IMR-90 (cell line): ENCODE data around the gene JAK1. TPM values are rescaled to one million over a fixed set of nuclear protein-coding genes. Genes with fewer than 3 reads are reported as not detected.

ENCODE experiments used
- ATAC-seq: fragments of 200-7000 bp; cut with Tn5 transposase; 2 replicates; pipeline ENCODE4 v1.9.1; 2020; ENCODE audit warnings: low read depth, mild to moderate bottlenecking, moderate library complexity
- BruUV-seq: library from RNA; stranded (reverse); fragments of 400-500 nt; replicated peaks from 2 replicates; lab custom pipeline; 2021; lab: Mats Ljungman, UMichigan
- CTCF ChIA-PET: fragments of 300-600 bp; formaldehyde crosslinking; extraction: SDS; loops from one replicate; lab custom pipeline; 2021; ENCODE audit warnings: antibody characterized with exemption; lab: Yijun Ruan, JAX
- POLR2A ChIA-PET: fragments of 300-600 bp; sonication (Branson Sonifier 250); formaldehyde crosslinking; loops from one replicate; lab custom pipeline; 2022; ENCODE audit warnings: antibody characterized with exemption; ENCODE audit not compliant: unreplicated experiment; lab: Charles Lee
- DNase-seq: peaks from one replicate; pipeline ENCODE4 v3.0.0; 2013
- H2AFZ ChIP-seq: replicated peaks from 2 replicates; pipeline ENCODE3; 2013; ENCODE audit warnings: low read length, mild to moderate bottlenecking; ENCODE audit not compliant: poor library complexity
- H2AK5ac ChIP-seq: 2 replicates; pipeline ENCODE4 v1.6.1; 2013; ENCODE audit warnings: low read depth, low read length, inconsistent platforms
- H2AK9ac ChIP-seq: replicated peaks from 2 replicates; pipeline ENCODE3; 2013; ENCODE audit warnings: mild to moderate bottlenecking, low read depth, low read length, moderate library complexity; ENCODE audit not compliant: poor library complexity
- H2BK120ac ChIP-seq: 2 replicates; pipeline ENCODE4 v1.6.1; 2013; ENCODE audit warnings: low read depth, low read length, inconsistent platforms
- H2BK15ac ChIP-seq: 3 replicates; pipeline ENCODE4 v1.6.1; 2013; ENCODE audit warnings: low read depth, low read length, inconsistent platforms
- H2BK20ac ChIP-seq: 2 replicates; pipeline ENCODE4 v1.6.1; 2013; ENCODE audit warnings: low read depth, mild to moderate bottlenecking, inconsistent platforms, low read length, moderate library complexity
- H2BK5ac ChIP-seq: 2 replicates; pipeline ENCODE4 v1.6.1; 2013; ENCODE audit warnings: mild to moderate bottlenecking, low read depth, low read length, inconsistent platforms; ENCODE audit not compliant: poor library complexity, severe bottlenecking
- H3K14ac ChIP-seq: replicated peaks from 2 replicates; pipeline ENCODE4 v1.6.1; 2013; ENCODE audit warnings: low read depth, low read length, inconsistent platforms
- H3K18ac ChIP-seq: 2 replicates; pipeline ENCODE4 v1.6.1; 2013; ENCODE audit warnings: low read depth, low read length, control low read depth
- H3K23ac ChIP-seq: 2 replicates; pipeline ENCODE4 v1.6.1; 2013; ENCODE audit warnings: low read depth, low read length, inconsistent platforms
- H3K27ac ChIP-seq: 2 replicates; pipeline ENCODE4 v1.5.1; 2013; ENCODE audit warnings: mild to moderate bottlenecking, control low read depth, low read length; ENCODE audit not compliant: insufficient read depth
- H3K27me3 ChIP-seq: 2 replicates; pipeline ENCODE4 v1.6.1; 2013; ENCODE audit warnings: low read length; ENCODE audit not compliant: control insufficient read depth, insufficient read depth
- H3K36me3 ChIP-seq: 2 replicates; pipeline ENCODE4 v1.6.1; 2013; ENCODE audit warnings: low read length, mixed read lengths; ENCODE audit not compliant: control insufficient read depth, insufficient read depth
- H3K4ac ChIP-seq: 2 replicates; pipeline ENCODE4 v1.6.1; 2013; ENCODE audit warnings: low read depth, low read length, inconsistent platforms
- H3K4me1 ChIP-seq: 2 replicates; pipeline ENCODE4 v1.6.1; 2013; ENCODE audit warnings: low read length, mixed read lengths; ENCODE audit not compliant: control insufficient read depth, insufficient read depth
- H3K4me2 ChIP-seq: 2 replicates; pipeline ENCODE4 v1.6.1; 2013; ENCODE audit warnings: low read depth, mild to moderate bottlenecking, control low read depth, low read length, moderate library complexity
- H3K4me3 ChIP-seq: 2 replicates; pipeline ENCODE4 v1.5.1; 2013; ENCODE audit warnings: low read depth, mild to moderate bottlenecking, control low read depth, low read length, moderate library complexity; ENCODE audit not compliant: insufficient read depth
- H3K56ac ChIP-seq: 2 replicates; pipeline ENCODE4 v1.6.1; 2013; ENCODE audit warnings: low read length, inconsistent platforms; ENCODE audit not compliant: insufficient read depth; ENCODE audit errors: extremely low read depth
- H3K79me1 ChIP-seq, 2 experiments: 2 replicates each; pipeline ENCODE4 v1.6.1; 2013; ENCODE audit warnings: low read length in 2 of 2, inconsistent platforms in 1 of 2, low read depth in 1 of 2
- H3K9ac ChIP-seq: 2 replicates; pipeline ENCODE4 v1.6.1; 2013; ENCODE audit warnings: low read depth, low read length, control low read depth
- H3K9me1 ChIP-seq: 2 replicates; pipeline ENCODE4 v1.6.1; 2013; ENCODE audit warnings: low read length, inconsistent platforms; ENCODE audit not compliant: insufficient read depth
- H3K9me3 ChIP-seq: 2 replicates; pipeline ENCODE4 v1.6.1; 2013; ENCODE audit warnings: low read length; ENCODE audit not compliant: control insufficient read depth, insufficient read depth
- H4K20me1 ChIP-seq: 2 replicates; pipeline ENCODE4 v1.6.1; 2013; ENCODE audit warnings: low read length, inconsistent platforms; ENCODE audit not compliant: insufficient read depth
- H4K5ac ChIP-seq: 2 replicates; pipeline ENCODE4 v1.6.1; 2013; ENCODE audit warnings: mild to moderate bottlenecking, low read depth, low read length, control low read depth
- H4K8ac ChIP-seq, 2 experiments: 2 replicates each; pipeline ENCODE4 v1.6.1; 2013; ENCODE audit warnings: low read depth in 2 of 2, low read length in 2 of 2, control low read depth in 1 of 2, inconsistent platforms in 1 of 2
- H4K91ac ChIP-seq: 2 replicates; pipeline ENCODE4 v1.6.1; 2013; ENCODE audit warnings: low read depth, low read length, inconsistent platforms; ENCODE audit not compliant: insufficient read depth
- CEBPB ChIP-seq: IDR thresholded peaks from 2 replicates; pipeline ENCODE4 v1.6.1; 2012; ENCODE audit warnings: low read depth, low read length, improper control_type of control experiment
- CTCF ChIP-seq: conservative IDR thresholded peaks from 2 replicates; pipeline ENCODE4 v1.5.1; 2012; ENCODE audit warnings: mild to moderate bottlenecking, low read depth, low read length, improper control_type of control experiment
- ELK1 ChIP-seq: fragments of 150-350 bp; IDR thresholded peaks from 2 replicates; pipeline ENCODE4 v1.6.1; 2016; ENCODE audit warnings: low read depth, mild to moderate bottlenecking, low read length, moderate library complexity, borderline replicate concordance
- MAFK ChIP-seq: IDR thresholded peaks from 2 replicates; pipeline ENCODE4 v1.6.1; 2012; ENCODE audit warnings: low read depth, low read length, improper control_type of control experiment
- MXI1 ChIP-seq: IDR thresholded peaks from 2 replicates; pipeline ENCODE4 v1.6.1; 2012; ENCODE audit warnings: low read depth, mild to moderate bottlenecking, low read length, moderate library complexity, borderline replicate concordance
- POLR2A ChIP-seq: IDR thresholded peaks from 2 replicates; pipeline ENCODE4 v1.6.1; 2012; ENCODE audit warnings: mild to moderate bottlenecking, low read depth, low read length
- USF2 ChIP-seq: fragments of 150-350 bp; IDR thresholded peaks from 2 replicates; pipeline ENCODE4 v1.6.1; 2017; ENCODE audit warnings: mild to moderate bottlenecking, antibody characterized with exemption, low read length, low read depth
- dilution Hi-C: fragments of 300-500 bp; cut with HindIII; formaldehyde crosslinking; loops from one replicate; pipeline ENCODE4 v1.14.3; 2018; ENCODE audit warnings: low sequenced_read_pairs; ENCODE audit not compliant: unreplicated experiment
- in situ Hi-C: fragments of 300-500 bp; cut with MboI; formaldehyde crosslinking; loops from 3 replicates; pipeline ENCODE4 v1.14.3; 2019; ENCODE audit warnings: low sequenced_read_pairs, inconsistent platforms, mixed read lengths
- intact Hi-C: fragments of 100-400 bp; cut with micrococcal nuclease; formaldehyde crosslinking; loops from 2 replicates; pipeline ENCODE4 v1.10.0; 2022
- polyA plus RNA-seq, 3 experiments: library from polyadenylated mRNA; depleted of rRNA; stranded (reverse); fragments of >200 nt; gene quantifications; 2 replicates each; pipeline ENCODE4 v1.2.3, GENCODE V29; 2012; ENCODE audit warnings: low replicate concordance in 1 of 3
- total RNA-seq: library from RNA; depleted of rRNA; stranded (reverse); fragments of >200 nt; gene quantifications from 2 replicates; pipeline ENCODE4 v1.2.3, GENCODE V29; 2012

The JAK1 gene
- total and polyA plus RNA-seq, 2 of the 4 experiments (the other 2 are of a cell fraction) = 76.9 to 103 TPM

- no peak for DNase-seq
- Histone ChIP-seq H2BK120ac (peak overlapping the region; percentile 86), H3K4me1 (peaks cover 19% of the 10 kb centered on the region), H2AFZ (peak overlapping the region; percentile 54), H2BK20ac (peak overlapping the region; percentile 86; the same call in 1 of the 2 replicates), H3K56ac (peak overlapping the region; percentile 66; the same call in 1 of the 2 replicates), H3K14ac (peak overlapping the region; percentile 91), H2BK5ac (peak overlapping the region; percentile 71), H3K4me3 (no peak overlapping the region), H3K27me3 (no peaks in the 10 kb centered on the region), H3K79me1 (peaks cover 22 to 72% of the 10 kb centered on the region in 2 experiments), H3K9me3 (no peaks in the 10 kb centered on the region), H3K4ac (peak overlapping the region; percentile 92), H3K9me1 (peaks cover 13% of the 10 kb centered on the region), H3K36me3 (no peaks in the 10 kb centered on the region), H4K8ac (peak overlapping the region; percentile 42 to 72; a peak in 2 of 4 replicates), H3K23ac (peak overlapping the region; percentile 83), H3K18ac (no peak overlapping the region), H4K20me1 (peaks cover 54% of the 10 kb centered on the region), H2AK9ac (peak overlapping the region; percentile 94), H2BK15ac (peak overlapping the region; percentile 83; the same call in 2 of the 3 replicates), H4K5ac (no peak overlapping the region), H2AK5ac (0 out of 2 replicates have a peak overlapping the region, but pooled peaks have one; percentile 47), H4K91ac (peak overlapping the region; percentile 64), H3K9ac (no peak overlapping the region), H3K27ac (peak overlapping the region; percentile 72), H3K4me2 (peak overlapping the region; percentile 44; the same call in 1 of the 2 replicates)
- CTCF ChIA-PET = no interaction called here
- no peak for ATAC-seq
- dilution Hi-C loops (no loop called here), intact Hi-C loops (loop anchor here (1.0 to 2.0 kb wide), 3 partner anchors 9 to 47 kb away; no protein-coding TSS in a partner anchor), in situ Hi-C loops (no loop called here)
- no peak for TF ChIP-seq POLR2A
- TF ChIP-seq ELK1 = no peak
- no peak for TF ChIP-seq MXI1
- no peak for TF ChIP-seq MAFK
- no peak for TF ChIP-seq USF2
- TF ChIP-seq CEBPB = no peak
- TF ChIP-seq CTCF = no peak
- POLR2A ChIA-PET = no interaction called here
- BruUV-seq = no TSS peak
These were observed 48.4 kb downstream of the JAK1 start for GRCh38 chr1:64917907-64918306.
